Naive thymus-derived CD8-positive, alpha-beta T cell (primary cell): ENCODE measurements around the gene PDZD2. TPM values are rescaled to one million over a fixed set of nuclear protein-coding genes. Genes with fewer than 3 reads are reported as not detected.
"Not testable (repeated sequence)": the region's sequence is repeated elsewhere in the genome, so short reads cannot be mapped to it uniquely, and the experiment has no call there.

Experiments
- ATAC-seq, 2 donors: fragments of 150-1000 bp; cut with Tn5 transposase in 1 of 2; sonication (Bioruptor Pico), chemical (Tn5 transposase) in 1 of 2; 1 replicate in 1 of 2; 2 replicates in 1 of 2; pipeline ENCODE4 v1.10.0; 2021; ENCODE audit warnings: mild to moderate bottlenecking in 2 of 2, moderate library complexity in 2 of 2
- POLR2A ChIA-PET: fragments of 350-600 bp; sonication (Branson Sonifier 250); formaldehyde crosslinking; loops from one replicate; lab custom pipeline; 2021; ENCODE audit warnings: antibody characterized with exemption; lab: Charles Lee
- DNase-seq, 10 donors: peaks; one replicate each; pipeline versions ENCODE4 v3.0.0 to v3.0.0-alpha.2; 2020 to 2022
- H3K27ac Mint-ChIP-seq, 10 donors: one replicate each; pipeline ENCODE4 v1.8.0; 2020 to 2022; ENCODE audit warnings: mild to moderate bottlenecking in 10 of 10, mixed read lengths in 10 of 10, moderate library complexity in 4 of 10, inconsistent platforms in 1 of 10
- H3K27me3 Mint-ChIP-seq, 5 donors: one replicate each; pipeline ENCODE4 v1.8.0; 2021 to 2022; ENCODE audit warnings: mixed read lengths in 5 of 5
- H3K36me3 Mint-ChIP-seq, 3 donors: one replicate each; pipeline ENCODE4 v1.8.0; 2020 to 2022; ENCODE audit warnings: mixed read lengths in 3 of 3, mild to moderate bottlenecking in 2 of 3, inconsistent platforms in 1 of 3
- H3K4me1 Mint-ChIP-seq, 4 donors: one replicate each; pipeline ENCODE4 v1.8.0; 2021 to 2022; ENCODE audit warnings: mixed read lengths in 4 of 4
- H3K4me3 Mint-ChIP-seq, 10 donors: one replicate each; pipeline ENCODE4 v1.8.0; 2020 to 2022; ENCODE audit warnings: mild to moderate bottlenecking in 10 of 10, mixed read lengths in 10 of 10, moderate library complexity in 6 of 10, inconsistent platforms in 1 of 10
- H3K9me3 Mint-ChIP-seq, 9 donors: one replicate each; pipeline ENCODE4 v1.8.0; 2020 to 2022; ENCODE audit warnings: mixed read lengths in 9 of 9, mild to moderate bottlenecking in 3 of 9, inconsistent platforms in 1 of 9, moderate library complexity in 1 of 9
- polyA plus RNA-seq, 3 donors: library from polyadenylated mRNA; unstranded; fragments of 300-500 nt; fragmentation: Illumina TruSeq; gene quantifications; one replicate each; pipeline ENCODE4 v1.2.3, GENCODE V29; 2021
- total RNA-seq, 8 experiments: library from RNA in 2 of 8; stranded (reverse) in 2 of 8; gene quantifications; one replicate each; pipeline ENCODE4 v1.2.3 and lab custom pipeline; 2021 to 2026

The PDZD2 gene
- total and polyA plus RNA-seq, 5 experiments from 2014 or later: 0.73 to 1.7 (median 1.3) TPM; not detected in 1

- Mint-ChIP-seq H3K36me3 (peaks cover 0 to 4% (median 0%) of the 10 kb centered on the region in 3 donors), H3K4me1 (peaks cover 0 to 1% (median 0%) of the 10 kb centered on the region in 4 donors), H3K27me3 (peaks cover 0 to 6% (median 1%) of the 10 kb centered on the region in 5 donors), H3K9me3 (peaks cover 0 to 15% (median 6%) of the 10 kb centered on the region in 9 donors), H3K27ac (no peak overlapping the region), H3K4me3 (no peak overlapping the region)
- ATAC-seq: no peak
- DNase-seq: no peak
- POLR2A ChIA-PET: no interaction called here
Measured at GRCh38 chr5:31675472-31675871, 36.5 kb downstream of the PDZD2 start.

- Mint-ChIP-seq H3K36me3 (peaks cover 0 to 3% (median 0%) of the 10 kb centered on the region in 3 donors), H3K27me3 (no peaks in the 10 kb centered on the region), H3K9me3 (peaks cover 0 to 13% (median 2%) of the 10 kb centered on the region in 9 donors), H3K4me3 (no peak overlapping the region), H3K27ac (no peak overlapping the region), H3K4me1 (peaks cover 0 to 1% (median 0%) of the 10 kb centered on the region in 4 donors)
- POLR2A ChIA-PET: no interaction called here
- DNase-seq (no peak), ATAC-seq (no peak)
Measured at GRCh38 chr5:31678180-31678579, 39.2 kb downstream of the PDZD2 start.

GRCh38 chr5:31680528-31680927 is 41.6 kb downstream of the PDZD2 start:
- no peak for ATAC-seq
- Mint-ChIP-seq H3K4me3 (no peak overlapping the region), H3K27me3 (peaks cover 0 to 7% (median 0%) of the 10 kb centered on the region in 5 donors), H3K4me1 (no peaks in the 10 kb centered on the region), H3K36me3 (no peaks in the 10 kb centered on the region), H3K9me3 (no peaks in the 10 kb centered on the region), H3K27ac (no peak overlapping the region)
- DNase-seq: no peak
- POLR2A ChIA-PET: no interaction called here

- POLR2A ChIA-PET: no interaction called here
- no peaks in the 10 kb centered on the region for H3K36me3 Mint-ChIP-seq
- ATAC-seq (no peak), DNase-seq (no peak)
- H3K27me3 Mint-ChIP-seq: peaks cover 0 to 7% (median 2%) of the 10 kb centered on the region in 5 donors
- no peak overlapping the region for H3K27ac Mint-ChIP-seq
- no peaks in the 10 kb centered on the region for H3K9me3 Mint-ChIP-seq
- no peaks in the 10 kb centered on the region for H3K4me1 Mint-ChIP-seq
- no peak overlapping the region for H3K4me3 Mint-ChIP-seq
Measured at GRCh38 chr5:31682025-31682424, 43.1 kb downstream of the PDZD2 start.

GRCh38 chr5:31682851-31683250 is 43.9 kb downstream of the PDZD2 start:
- Mint-ChIP-seq H3K36me3 (no peaks in the 10 kb centered on the region), H3K4me3 (no peak overlapping the region), H3K27ac (no peak overlapping the region), H3K9me3 (peaks cover 0 to 1% (median 0%) of the 10 kb centered on the region in 9 donors), H3K4me1 (no peaks in the 10 kb centered on the region), H3K27me3 (peaks cover 0 to 7% (median 2%) of the 10 kb centered on the region in 5 donors)
- no peak for ATAC-seq
- no peak for DNase-seq
- POLR2A ChIA-PET: no interaction called here

- Mint-ChIP-seq H3K4me1 (no peaks in the 10 kb centered on the region), H3K4me3 (no peak overlapping the region), H3K36me3 (no peaks in the 10 kb centered on the region), H3K27ac (no peak overlapping the region), H3K27me3 (peaks cover 0 to 7% (median 2%) of the 10 kb centered on the region in 5 donors), H3K9me3 (peaks cover 0 to 1% (median 0%) of the 10 kb centered on the region in 9 donors)
- no peak for ATAC-seq
- POLR2A ChIA-PET: no interaction called here
- no peak for DNase-seq
Measured at GRCh38 chr5:31688515-31689092, 49.7 kb downstream of the PDZD2 start.

GRCh38 chr5:31691408-31691807 is 52.5 kb downstream of the PDZD2 start:
- H3K4me1 Mint-ChIP-seq, H3K36me3 Mint-ChIP-seq, H3K9me3 Mint-ChIP-seq, POLR2A ChIA-PET, H3K27me3 Mint-ChIP-seq, ATAC-seq, DNase-seq, H3K27ac Mint-ChIP-seq, H3K4me3 Mint-ChIP-seq: not testable (repeated sequence)

- H3K27me3 Mint-ChIP-seq: no peaks in the 10 kb centered on the region
Measured at GRCh38 chr5:31692561-31693221, 53.8 kb downstream of the PDZD2 start.

GRCh38 chr5:31698673-31699072 is 59.7 kb downstream of the PDZD2 start:
- Mint-ChIP-seq H3K27me3 (peaks cover 0 to 24% (median 6%) of the 10 kb centered on the region in 5 donors), H3K27ac (no peak overlapping the region), H3K4me1 (no peaks in the 10 kb centered on the region), H3K36me3 (no peaks in the 10 kb centered on the region), H3K9me3 (no peaks in the 10 kb centered on the region), H3K4me3 (no peak overlapping the region)
- POLR2A ChIA-PET: no interaction called here
- ATAC-seq: no peak
- DNase-seq: no peak

More at GRCh38 chr5:31692561-31693221, 53.8 kb downstream of the PDZD2 start:
- POLR2A ChIA-PET: no interaction called here
- no peak for DNase-seq
- Mint-ChIP-seq H3K4me1 (no peaks in the 10 kb centered on the region), H3K4me3 (no peak overlapping the region), H3K9me3 (no peaks in the 10 kb centered on the region), H3K36me3 (no peaks in the 10 kb centered on the region), H3K27ac (no peak overlapping the region)
- ATAC-seq: no peak

- POLR2A ChIA-PET: no interaction called here
- Mint-ChIP-seq H3K36me3 (no peaks in the 10 kb centered on the region), H3K27me3 (peaks cover 0 to 24% (median 11%) of the 10 kb centered on the region in 5 donors), H3K27ac (no peak overlapping the region), H3K4me3 (no peak overlapping the region), H3K9me3 (peaks cover 0 to 9% (median 0%) of the 10 kb centered on the region in 9 donors), H3K4me1 (no peaks in the 10 kb centered on the region)
- DNase-seq (no peak), ATAC-seq (no peak)
Measured at GRCh38 chr5:31701642-31702299, 62.8 kb downstream of the PDZD2 start.

- Mint-ChIP-seq H3K36me3 (no peaks in the 10 kb centered on the region), H3K9me3 (peaks cover 0 to 9% (median 0%) of the 10 kb centered on the region in 9 donors), H3K27me3 (peaks cover 0 to 24% (median 11%) of the 10 kb centered on the region in 5 donors), H3K4me1 (no peaks in the 10 kb centered on the region), H3K4me3 (no peak overlapping the region), H3K27ac (no peak overlapping the region)
- ATAC-seq (no peak), DNase-seq (no peak)
- POLR2A ChIA-PET: no interaction called here
Measured at GRCh38 chr5:31702712-31703111, 63.8 kb downstream of the PDZD2 start.

GRCh38 chr5:31703757-31704156 is 64.8 kb downstream of the PDZD2 start:
- H3K4me1 Mint-ChIP-seq: no peaks in the 10 kb centered on the region
- ATAC-seq: no peak
- H3K27ac Mint-ChIP-seq: no peak overlapping the region
- peaks cover 0 to 9% (median 0%) of the 10 kb centered on the region in 9 donors for H3K9me3 Mint-ChIP-seq
- H3K4me3 Mint-ChIP-seq: no peak overlapping the region
- H3K27me3 Mint-ChIP-seq: peaks cover 0 to 24% (median 11%) of the 10 kb centered on the region in 5 donors
- POLR2A ChIA-PET: no interaction called here
- no peaks in the 10 kb centered on the region for H3K36me3 Mint-ChIP-seq
- no peak for DNase-seq

GRCh38 chr5:31706186-31706585 is 67.3 kb downstream of the PDZD2 start:
- no peak overlapping the region for H3K27ac Mint-ChIP-seq
- no peak overlapping the region for H3K4me3 Mint-ChIP-seq
- peaks cover 0 to 9% (median 0%) of the 10 kb centered on the region in 9 donors for H3K9me3 Mint-ChIP-seq
- no peak for DNase-seq
- H3K4me1 Mint-ChIP-seq: no peaks in the 10 kb centered on the region
- POLR2A ChIA-PET: no interaction called here
- H3K36me3 Mint-ChIP-seq: no peaks in the 10 kb centered on the region
- H3K27me3 Mint-ChIP-seq: peaks cover 0 to 11% (median 10%) of the 10 kb centered on the region in 5 donors
- no peak for ATAC-seq
